GM18511 (cell line): ENCODE measurements around the gene SLC7A7.
"Not testable (repeated sequence)": the region's sequence is repeated elsewhere in the genome, so short reads cannot be mapped to it uniquely, and the experiment has no call there.

Experiments used
- ATAC-seq: cut with Tn5 transposase; IDR thresholded peaks from one replicate; pipeline ENCODE4 v1.9.1; 2021; ENCODE audit warnings: mild to moderate bottlenecking, moderate library complexity; ENCODE audit not compliant: unreplicated experiment

Gene SLC7A7

GRCh38 chr14:22764382-22764781 lies 50.9 kb downstream of the SLC7A7 start:
- ATAC-seq = no peak

DNA sequence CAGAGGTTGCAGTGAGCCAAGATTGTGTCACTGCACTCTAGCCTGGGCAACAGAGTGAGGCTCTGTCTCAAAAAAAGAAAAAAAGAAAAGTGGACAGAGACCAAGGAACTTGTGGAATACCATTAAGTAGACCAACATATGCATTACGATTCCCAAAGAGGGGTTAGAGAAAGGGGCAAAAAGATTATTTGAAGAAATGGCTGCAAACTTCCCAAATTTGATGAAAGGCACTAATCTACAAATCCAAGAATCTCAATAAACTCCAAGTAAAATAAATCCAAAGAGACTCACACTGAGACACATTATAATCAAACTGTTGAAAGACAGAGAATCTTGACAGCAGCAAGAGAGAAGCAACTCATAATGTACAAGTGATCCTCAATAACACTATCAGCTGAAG lies 53.5 kb downstream of the SLC7A7 start:
- no peak for ATAC-seq

GRCh38 chr14:22757972-22758650 lies 57.1 kb downstream of the SLC7A7 start:
- not testable (repeated sequence) for ATAC-seq

GRCh38 chr14:22753586-22753985 lies 61.6 kb downstream of the SLC7A7 start:
- ATAC-seq = no peak

- no peak for ATAC-seq
These were observed 62.8 kb downstream of the SLC7A7 start for GRCh38 chr14:22752422-22752821.

- no peak for ATAC-seq
These were observed 66.6 kb downstream of the SLC7A7 start for GRCh38 chr14:22748631-22749068.

GRCh38 chr14:22748206-22748605 lies 67.0 kb downstream of the SLC7A7 start:
- ATAC-seq = no peak

- ATAC-seq = no peak
These were observed 67.5 kb downstream of the SLC7A7 start for GRCh38 chr14:22747769-22748168.

GRCh38 chr14:22740020-22740419 lies 75.2 kb downstream of the SLC7A7 start:
- ATAC-seq = no peak

DNA sequence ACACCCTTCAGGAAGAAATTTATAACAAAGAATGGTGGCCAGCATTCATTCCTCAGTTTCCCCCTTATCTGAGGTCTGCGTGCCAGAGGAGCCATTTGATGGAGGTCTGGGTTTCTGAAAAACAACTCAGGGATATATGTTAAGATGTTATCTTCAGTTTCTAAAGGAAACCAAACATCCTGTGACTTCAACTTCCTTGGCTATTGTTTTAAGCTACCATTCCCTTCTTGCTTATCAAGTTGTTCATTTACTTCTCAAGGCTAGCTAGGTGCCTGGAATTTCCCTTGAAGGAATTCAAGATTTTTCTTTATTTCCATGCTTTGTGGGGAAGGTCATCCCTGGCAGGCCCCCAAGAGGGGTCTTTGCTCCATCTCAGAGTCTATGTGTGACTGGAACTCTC lies 75.8 kb downstream of the SLC7A7 start:
- ATAC-seq = no peak

GRCh38 chr14:22737052-22737451 lies 78.2 kb downstream of the SLC7A7 start:
- peak; percentile 89 for ATAC-seq

GRCh38 chr14:22736384-22736783 lies 78.9 kb downstream of the SLC7A7 start:
- not testable (repeated sequence) for ATAC-seq

GRCh38 chr14:22735096-22735495 lies 80.1 kb downstream of the SLC7A7 start:
- no peak for ATAC-seq

GRCh38 chr14:22733829-22734228 lies 81.4 kb downstream of the SLC7A7 start:
- ATAC-seq = no peak

DNA sequence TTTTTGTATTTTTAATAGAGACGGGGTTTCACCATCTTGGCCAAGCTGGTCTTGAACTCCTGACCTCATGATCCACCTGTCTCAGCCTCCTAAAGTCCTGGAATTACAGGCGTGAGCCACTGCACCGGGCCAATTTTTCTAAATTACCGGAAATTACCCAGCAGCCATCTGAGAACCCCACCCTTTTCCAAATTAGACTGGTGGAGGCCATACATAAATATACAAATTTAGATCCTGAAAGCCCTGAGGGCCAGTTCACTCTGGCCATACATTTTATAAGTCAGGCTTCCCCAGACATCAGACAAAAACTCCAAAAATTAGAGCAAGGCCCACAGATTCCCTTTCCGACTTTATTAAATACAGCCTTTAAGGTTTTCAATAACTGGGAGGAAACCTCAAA lies 83.2 kb downstream of the SLC7A7 start:
- not testable (repeated sequence) for ATAC-seq

GRCh38 chr14:22726012-22726411 lies 89.2 kb downstream of the SLC7A7 start:
- ATAC-seq = no peak

- ATAC-seq = not testable (repeated sequence)
These were observed 89.9 kb downstream of the SLC7A7 start for GRCh38 chr14:22725374-22725773.

DNA sequence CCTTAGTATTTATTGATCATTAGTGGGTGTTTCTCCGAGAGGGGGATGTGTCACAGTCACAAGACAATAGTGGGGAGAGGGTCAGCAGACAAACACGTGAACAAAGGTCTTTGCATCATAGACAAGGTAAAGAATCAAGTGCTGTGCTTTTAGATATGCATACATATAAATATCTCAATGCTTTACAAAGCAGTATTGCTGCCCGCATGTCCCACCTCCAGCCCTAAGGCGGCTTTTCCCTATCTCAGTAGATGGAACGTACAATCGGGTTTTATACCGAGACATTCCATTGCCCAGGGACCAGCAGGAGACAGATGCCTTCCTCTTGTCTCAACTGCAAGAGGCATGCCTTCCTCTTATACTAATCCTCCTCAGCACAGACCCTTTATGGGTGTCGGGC lies 90.4 kb downstream of the SLC7A7 start:
- ATAC-seq = not testable (repeated sequence)

- no peak for ATAC-seq
These were observed 91.4 kb downstream of the SLC7A7 start for GRCh38 chr14:22723815-22724214.
